ENCODE data around the gene POLG.
A peak's percentile ranks its signal among the peaks of the same experiment; 100 is the strongest.

The POLG gene

GRCh38 chr15:89361451-89362202, 27.0 kb upstream of the POLG start (continued):
- TF ChIP-seq, protein P1, sequence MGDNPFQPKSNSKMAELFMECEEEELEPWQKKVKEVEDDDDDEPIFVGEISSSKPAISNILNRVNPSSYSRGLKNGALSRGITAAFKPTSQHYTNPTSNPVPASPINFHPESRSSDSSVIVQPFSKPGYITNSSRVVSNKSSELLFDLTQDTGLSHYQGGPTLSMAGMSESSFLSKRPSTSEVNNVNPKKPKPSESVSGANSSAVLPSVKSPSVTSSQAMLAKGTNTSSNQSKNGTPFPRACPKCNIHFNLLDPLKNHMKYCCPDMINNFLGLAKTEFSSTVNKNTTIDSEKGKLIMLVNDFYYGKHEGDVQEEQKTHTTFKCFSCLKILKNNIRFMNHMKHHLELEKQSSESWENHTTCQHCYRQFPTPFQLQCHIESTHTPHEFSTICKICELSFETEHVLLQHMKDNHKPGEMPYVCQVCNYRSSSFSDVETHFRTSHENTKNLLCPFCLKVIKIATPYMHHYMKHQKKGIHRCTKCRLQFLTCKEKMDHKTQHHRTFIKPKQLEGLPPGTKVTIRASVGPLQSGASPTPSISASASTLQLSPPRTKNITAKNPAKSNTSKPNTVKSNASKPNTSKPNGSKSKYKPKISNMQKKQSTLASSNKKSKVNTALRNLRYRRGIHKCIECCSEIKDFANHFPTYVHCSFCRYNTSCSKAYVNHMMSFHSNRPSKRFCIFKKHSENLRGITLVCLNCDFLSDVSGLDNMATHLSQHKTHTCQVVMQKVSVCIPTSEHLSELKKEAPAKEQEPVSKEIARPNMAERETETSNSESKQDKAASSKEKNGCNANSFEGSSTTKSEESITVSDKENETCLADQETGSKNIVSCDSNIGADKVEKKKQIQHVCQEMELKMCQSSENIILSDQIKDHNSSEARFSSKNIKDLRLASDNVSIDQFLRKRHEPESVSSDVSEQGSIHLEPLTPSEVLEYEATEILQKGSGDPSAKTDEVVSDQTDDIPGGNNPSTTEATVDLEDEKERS (tag by site-specific recombination; IDR thresholded peaks at IDR 0.05): no peak
- no peak for TF ChIP-seq ZNF623 (tag by site-specific recombination; IDR thresholded peaks at IDR 0.05)
- TF ChIP-seq ZNF398 (tag by site-specific recombination; IDR thresholded peaks at IDR 0.05): no peak
- no peak for TF ChIP-seq ZBTB6 (tag by site-specific recombination; IDR thresholded peaks at IDR 0.05)
- TF ChIP-seq ZNF629 (tag by site-specific recombination; IDR thresholded peaks at IDR 0.05): no peak
- peak; percentile 41; the same call in 1 of the 2 replicates for TF ChIP-seq KLF8 (tag by site-specific recombination; IDR thresholded peaks at IDR 0.05)
- 0 out of 2 replicates have a peak, but pooled peaks have one; percentile 28 for TF ChIP-seq ZXDB (tag by site-specific recombination; IDR thresholded peaks at IDR 0.05)
- no peak for TF ChIP-seq ZNF214 (tag by site-specific recombination; IDR thresholded peaks at IDR 0.05; ENCODE audit: borderline replicate concordance)
- TF ChIP-seq ZNF473 (tag by site-specific recombination; IDR thresholded peaks at IDR 0.05): no peak
- no peak for TF ChIP-seq ZNF777 (tag by site-specific recombination; IDR thresholded peaks at IDR 0.05; ENCODE audit: borderline replicate concordance)
- no peak; the same call in 1 of the 2 replicates for TF ChIP-seq ZBTB11 (tag by site-specific recombination; conservative IDR thresholded peaks at IDR 0.05; ENCODE audit: low read depth)
- peak; percentile 18; the same call in 1 of the 2 replicates for TF ChIP-seq ZBTB8A (tag by site-specific recombination; IDR thresholded peaks at IDR 0.05)
- TF ChIP-seq ZEB2 (tag by site-specific recombination; IDR thresholded peaks at IDR 0.05): peak; percentile 47; the same call in 1 of the 2 replicates
- TF ChIP-seq GLIS1 (tag by site-specific recombination; IDR thresholded peaks at IDR 0.05): no peak; the same call in 1 of the 2 replicates
- TF ChIP-seq, protein P2, sequence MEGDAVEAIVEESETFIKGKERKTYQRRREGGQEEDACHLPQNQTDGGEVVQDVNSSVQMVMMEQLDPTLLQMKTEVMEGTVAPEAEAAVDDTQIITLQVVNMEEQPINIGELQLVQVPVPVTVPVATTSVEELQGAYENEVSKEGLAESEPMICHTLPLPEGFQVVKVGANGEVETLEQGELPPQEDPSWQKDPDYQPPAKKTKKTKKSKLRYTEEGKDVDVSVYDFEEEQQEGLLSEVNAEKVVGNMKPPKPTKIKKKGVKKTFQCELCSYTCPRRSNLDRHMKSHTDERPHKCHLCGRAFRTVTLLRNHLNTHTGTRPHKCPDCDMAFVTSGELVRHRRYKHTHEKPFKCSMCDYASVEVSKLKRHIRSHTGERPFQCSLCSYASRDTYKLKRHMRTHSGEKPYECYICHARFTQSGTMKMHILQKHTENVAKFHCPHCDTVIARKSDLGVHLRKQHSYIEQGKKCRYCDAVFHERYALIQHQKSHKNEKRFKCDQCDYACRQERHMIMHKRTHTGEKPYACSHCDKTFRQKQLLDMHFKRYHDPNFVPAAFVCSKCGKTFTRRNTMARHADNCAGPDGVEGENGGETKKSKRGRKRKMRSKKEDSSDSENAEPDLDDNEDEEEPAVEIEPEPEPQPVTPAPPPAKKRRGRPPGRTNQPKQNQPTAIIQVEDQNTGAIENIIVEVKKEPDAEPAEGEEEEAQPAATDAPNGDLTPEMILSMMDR (tag by site-specific recombination; IDR thresholded peaks at IDR 0.05): no peak
- TF ChIP-seq ZNF768 (tag by site-specific recombination; IDR thresholded peaks at IDR 0.05): peak; percentile 13; the same call in 1 of the 2 replicates
- 0 out of 2 replicates have a peak, but pooled peaks have one; percentile 10 for TF ChIP-seq ZBTB21 (tag by site-specific recombination; IDR thresholded peaks at IDR 0.05)
- no peak for TF ChIP-seq ZNF121 (tag by site-specific recombination; IDR thresholded peaks at IDR 0.05)
- 0 out of 2 replicates have a peak, but pooled peaks have one; percentile 38 for TF ChIP-seq ZNF660 (tag by site-specific recombination; IDR thresholded peaks at IDR 0.05)
- TF ChIP-seq ZNF394 (tag by site-specific recombination; IDR thresholded peaks at IDR 0.05; ENCODE audit: borderline replicate concordance): no peak
- TF ChIP-seq ZNF518A (tag by site-specific recombination; conservative IDR thresholded peaks at IDR 0.05; ENCODE audit: low read depth): no peak
- TF ChIP-seq ZBTB48 (tag by site-specific recombination; IDR thresholded peaks at IDR 0.05): peak; percentile 90
